ENCODE measurements around the gene PTAFR.

PTAFR gene

DNA sequence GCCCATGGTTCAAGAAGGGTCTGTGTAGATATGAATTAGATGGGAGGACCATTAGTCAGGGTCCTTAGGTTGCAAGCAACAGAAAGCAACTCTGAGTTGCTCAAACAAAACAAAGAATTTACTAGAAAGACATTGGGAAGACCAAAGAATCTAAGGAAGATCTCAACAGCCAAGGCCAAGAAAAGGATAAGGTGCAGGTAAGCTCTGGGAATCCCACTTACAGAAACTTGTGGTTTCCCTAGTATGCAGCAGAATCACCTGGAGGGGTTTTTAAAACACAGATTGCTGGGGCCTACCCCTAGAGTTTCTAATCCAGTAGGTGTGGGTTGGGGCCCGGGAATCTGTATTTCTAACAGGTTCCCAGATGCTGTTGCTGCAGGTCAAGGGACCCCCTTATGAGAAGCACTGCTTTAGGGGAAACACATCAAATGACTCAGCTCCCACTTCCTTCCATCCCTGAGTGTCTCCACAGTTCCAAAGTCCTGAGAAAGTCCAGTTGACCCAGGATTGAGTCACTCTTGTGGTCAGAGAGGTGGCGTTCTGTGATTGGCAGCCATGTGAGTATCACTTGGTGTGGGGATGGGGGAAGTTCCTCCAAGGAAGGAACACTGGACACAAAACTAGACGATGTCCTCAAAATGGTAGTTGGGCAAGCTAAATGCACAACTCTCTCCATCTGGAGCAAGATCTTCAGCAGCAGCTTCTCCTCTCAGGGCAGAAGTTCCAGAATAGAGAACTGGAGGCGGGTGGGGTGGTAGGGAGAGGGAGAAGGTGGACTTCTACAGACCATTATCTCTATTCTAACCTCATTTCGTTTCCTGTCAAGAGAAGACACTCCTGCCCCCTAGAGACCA is 63.9 kb downstream of the PTAFR start:
- H3K36me3 ChIP-seq (replicated peaks; ENCODE audit: insufficient read depth, low read length) = no peaks in the 10 kb centered on the region
- no peak overlapping the region for H3K4me2 ChIP-seq (ENCODE audit: low read depth, low read length)
- H4K20me1 ChIP-seq (ENCODE audit: insufficient read depth, low read length) = no peaks in the 10 kb centered on the region
- no peaks in the 10 kb centered on the region for H3K4me1 ChIP-seq (ENCODE audit: low read length)
- no peaks in the 10 kb centered on the region for H3K27me3 ChIP-seq (replicated peaks; ENCODE audit: insufficient read depth, low read length)
- H3K27ac ChIP-seq (ENCODE audit: low read length) = no peak overlapping the region
- no peak overlapping the region for H3K4me3 ChIP-seq (ENCODE audit: low read length)
- H3K79me2 ChIP-seq (ENCODE audit: low read length) = no peaks in the 10 kb centered on the region
- no peak for DNase-seq
- no peak overlapping the region for H2AFZ ChIP-seq (ENCODE audit: low read length)
- H3K9ac ChIP-seq (ENCODE audit: low read length) = no peak overlapping the region
- TF ChIP-seq, protein P1, sequence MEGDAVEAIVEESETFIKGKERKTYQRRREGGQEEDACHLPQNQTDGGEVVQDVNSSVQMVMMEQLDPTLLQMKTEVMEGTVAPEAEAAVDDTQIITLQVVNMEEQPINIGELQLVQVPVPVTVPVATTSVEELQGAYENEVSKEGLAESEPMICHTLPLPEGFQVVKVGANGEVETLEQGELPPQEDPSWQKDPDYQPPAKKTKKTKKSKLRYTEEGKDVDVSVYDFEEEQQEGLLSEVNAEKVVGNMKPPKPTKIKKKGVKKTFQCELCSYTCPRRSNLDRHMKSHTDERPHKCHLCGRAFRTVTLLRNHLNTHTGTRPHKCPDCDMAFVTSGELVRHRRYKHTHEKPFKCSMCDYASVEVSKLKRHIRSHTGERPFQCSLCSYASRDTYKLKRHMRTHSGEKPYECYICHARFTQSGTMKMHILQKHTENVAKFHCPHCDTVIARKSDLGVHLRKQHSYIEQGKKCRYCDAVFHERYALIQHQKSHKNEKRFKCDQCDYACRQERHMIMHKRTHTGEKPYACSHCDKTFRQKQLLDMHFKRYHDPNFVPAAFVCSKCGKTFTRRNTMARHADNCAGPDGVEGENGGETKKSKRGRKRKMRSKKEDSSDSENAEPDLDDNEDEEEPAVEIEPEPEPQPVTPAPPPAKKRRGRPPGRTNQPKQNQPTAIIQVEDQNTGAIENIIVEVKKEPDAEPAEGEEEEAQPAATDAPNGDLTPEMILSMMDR (IDR thresholded peaks at IDR 0.05; ENCODE audit: low read length) = 0 out of 2 replicates have a peak, but pooled peaks have one; percentile 38
- TF ChIP-seq EZH2phosphoT487 (IDR thresholded peaks at IDR 0.05; ENCODE audit: low read length) = no peak
- H3K9me3 ChIP-seq (replicated peaks; ENCODE audit: insufficient read depth, low read length) = no peaks in the 10 kb centered on the region
- no peaks in the 10 kb centered on the region for H3K9me2 ChIP-seq (replicated peaks; ENCODE audit: insufficient read depth, low read length)
- no peaks in the 10 kb centered on the region for H3F3A ChIP-seq (ENCODE audit: insufficient read depth, low read length)

DNA sequence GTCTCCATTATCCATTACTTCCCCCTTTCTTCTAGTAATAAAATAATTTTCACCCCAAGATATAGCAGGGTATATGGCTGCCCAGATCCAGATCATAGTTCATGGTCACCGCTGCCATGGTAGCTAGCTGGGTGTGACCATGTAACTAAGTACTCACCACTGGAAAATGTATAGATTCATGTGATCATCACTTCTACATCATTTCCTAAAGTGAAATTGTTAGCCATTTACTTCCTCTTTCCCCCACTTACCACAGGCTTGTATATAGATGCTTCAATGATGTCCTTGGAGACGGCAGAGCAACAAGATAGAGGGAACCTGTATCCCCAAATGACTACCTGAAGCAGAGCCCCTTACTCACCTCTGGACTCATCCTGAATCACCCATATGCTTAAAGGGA is 65.3 kb downstream of the PTAFR start:
- TF ChIP-seq, protein P1 (IDR thresholded peaks at IDR 0.05; ENCODE audit: low read length) = no peak
- TF ChIP-seq EZH2 (optimal IDR thresholded peaks at IDR 0.05; ENCODE audit: low read depth, low read length) (no peak), EZH2phosphoT487 (IDR thresholded peaks at IDR 0.05; ENCODE audit: low read length) (no peak)
- Histone ChIP-seq H3K9ac (ENCODE audit: low read length) (no peak overlapping the region), H3K27me3 (replicated peaks; ENCODE audit: insufficient read depth, low read length) (no peaks in the 10 kb centered on the region), H3F3A (ENCODE audit: insufficient read depth, low read length) (no peaks in the 10 kb centered on the region), H3K27ac (ENCODE audit: low read length) (no peak overlapping the region), H3K9me3 (replicated peaks; ENCODE audit: insufficient read depth, low read length) (no peaks in the 10 kb centered on the region), H3K9me2 (replicated peaks; ENCODE audit: insufficient read depth, low read length) (no peaks in the 10 kb centered on the region), H4K20me1 (ENCODE audit: insufficient read depth, low read length) (no peaks in the 10 kb centered on the region), H3K79me2 (ENCODE audit: low read length) (no peaks in the 10 kb centered on the region), H3K4me2 (ENCODE audit: low read depth, low read length) (no peak overlapping the region), H2AFZ (ENCODE audit: low read length) (no peak overlapping the region), H3K4me1 (ENCODE audit: low read length) (no peaks in the 10 kb centered on the region), H3K36me3 (replicated peaks; ENCODE audit: insufficient read depth, low read length) (no peaks in the 10 kb centered on the region), H3K4me3 (ENCODE audit: low read length) (no peak overlapping the region)
- no peak for DNase-seq

GRCh38 chr1:28110555-28110954 is 65.9 kb downstream of the PTAFR start:
- Histone ChIP-seq H3K79me2 (ENCODE audit: low read length) (no peaks in the 10 kb centered on the region), H3K4me1 (ENCODE audit: low read length) (no peaks in the 10 kb centered on the region), H3K4me3 (ENCODE audit: low read length) (no peak overlapping the region), H4K20me1 (ENCODE audit: insufficient read depth, low read length) (no peaks in the 10 kb centered on the region), H3K9ac (ENCODE audit: low read length) (no peak overlapping the region), H3K27me3 (replicated peaks; ENCODE audit: insufficient read depth, low read length) (no peaks in the 10 kb centered on the region), H3F3A (ENCODE audit: insufficient read depth, low read length) (no peaks in the 10 kb centered on the region), H3K9me2 (replicated peaks; ENCODE audit: insufficient read depth, low read length) (no peaks in the 10 kb centered on the region), H2AFZ (ENCODE audit: low read length) (no peak overlapping the region), H3K4me2 (ENCODE audit: low read depth, low read length) (no peak overlapping the region), H3K9me3 (replicated peaks; ENCODE audit: insufficient read depth, low read length) (no peaks in the 10 kb centered on the region), H3K27ac (ENCODE audit: low read length) (no peak overlapping the region), H3K36me3 (replicated peaks; ENCODE audit: insufficient read depth, low read length) (no peaks in the 10 kb centered on the region)
- TF ChIP-seq EZH2phosphoT487 (IDR thresholded peaks at IDR 0.05; ENCODE audit: low read length) (no peak), EZH2 (optimal IDR thresholded peaks at IDR 0.05; ENCODE audit: low read depth, low read length) (no peak)
- TF ChIP-seq, protein P1 (IDR thresholded peaks at IDR 0.05; ENCODE audit: low read length) = no peak
- DNase-seq = no peak
